ENCODE data around the gene ZBED6.
"Not testable (repeated sequence)": the region's sequence is repeated elsewhere in the genome, so short reads cannot be mapped to it uniquely, and the experiment has no call there.

Gene ZBED6

GRCh38 chr1:203778789-203779188 lies 16.6 kb upstream of the ZBED6 start:
- no peak for DNase-seq (ENCODE audit: low read depth in 2 of 2, low spot score in 1 of 2)

- no peak for DNase-seq (ENCODE audit: low read depth in 2 of 2, low spot score in 1 of 2)
Observed at GRCh38 chr1:203781962-203782361, 13.5 kb upstream of the ZBED6 start.

GRCh38 chr1:203789966-203790365 lies 5.5 kb upstream of the ZBED6 start:
- no peak for DNase-seq (ENCODE audit: low read depth in 2 of 2, low spot score in 1 of 2)

- no peak for DNase-seq (ENCODE audit: low read depth in 2 of 2, low spot score in 1 of 2)
Observed at GRCh38 chr1:203791498-203791897, 3.9 kb upstream of the ZBED6 start.

- no peak for DNase-seq (ENCODE audit: low read depth in 2 of 2, low spot score in 1 of 2)
Observed at GRCh38 chr1:203792486-203792885, 2.9 kb upstream of the ZBED6 start.

- DNase-seq (ENCODE audit: low read depth in 2 of 2, low spot score in 1 of 2): not testable (repeated sequence)
Observed at GRCh38 chr1:203793561-203793960, 1.9 kb upstream of the ZBED6 start.

GRCh38 chr1:203794764-203795440 lies 521 bp upstream of the ZBED6 start:
- DNase-seq (ENCODE audit: low read depth in 2 of 2, low spot score in 1 of 2): no peak

- no peak for DNase-seq (ENCODE audit: low read depth in 2 of 2, low spot score in 1 of 2)
Observed at GRCh38 chr1:203796236-203796605, 798 bp downstream of the ZBED6 start.

GRCh38 chr1:203797216-203797615 lies 1.8 kb downstream of the ZBED6 start:
- no peak for DNase-seq (ENCODE audit: low read depth in 2 of 2, low spot score in 1 of 2)

- DNase-seq (ENCODE audit: low read depth in 2 of 2, low spot score in 1 of 2): no peak
Observed at GRCh38 chr1:203797948-203798655, 2.7 kb downstream of the ZBED6 start.

GRCh38 chr1:203799157-203799556 lies 3.7 kb downstream of the ZBED6 start:
- no peak for DNase-seq (ENCODE audit: low read depth in 2 of 2, low spot score in 1 of 2)

- DNase-seq (ENCODE audit: low read depth in 2 of 2, low spot score in 1 of 2): no peak
Observed at GRCh38 chr1:203799971-203800370, 4.5 kb downstream of the ZBED6 start.

GRCh38 chr1:203805689-203806088 lies 10.3 kb downstream of the ZBED6 start:
- no peak for DNase-seq (ENCODE audit: low read depth in 2 of 2, low spot score in 1 of 2)

GRCh38 chr1:203807196-203807595 lies 11.8 kb downstream of the ZBED6 start:
- DNase-seq (ENCODE audit: low read depth in 2 of 2, low spot score in 1 of 2): no peak

GRCh38 chr1:203813581-203814341 lies 18.3 kb downstream of the ZBED6 start:
- DNase-seq (ENCODE audit: low read depth in 2 of 2, low spot score in 1 of 2): no peak

- no peak for DNase-seq (ENCODE audit: low read depth in 2 of 2, low spot score in 1 of 2)
Observed at GRCh38 chr1:203818399-203818798, 23.0 kb downstream of the ZBED6 start.

GRCh38 chr1:203823306-203823705 lies 27.9 kb downstream of the ZBED6 start:
- no peak for DNase-seq (ENCODE audit: low read depth in 2 of 2, low spot score in 1 of 2)

GRCh38 chr1:203826175-203826574 lies 30.8 kb downstream of the ZBED6 start:
- DNase-seq (ENCODE audit: low read depth in 2 of 2, low spot score in 1 of 2): no peak

GRCh38 chr1:203828002-203828401 lies 32.6 kb downstream of the ZBED6 start:
- no peak for DNase-seq (ENCODE audit: low read depth in 2 of 2, low spot score in 1 of 2)

- no peak for DNase-seq (ENCODE audit: low read depth in 2 of 2, low spot score in 1 of 2)
Observed at GRCh38 chr1:203828503-203828902, 33.1 kb downstream of the ZBED6 start.

- not testable (repeated sequence) for DNase-seq (ENCODE audit: low read depth in 2 of 2, low spot score in 1 of 2)
Observed at GRCh38 chr1:203829247-203829646, 33.8 kb downstream of the ZBED6 start.

GRCh38 chr1:203835476-203835875 lies 40.1 kb downstream of the ZBED6 start:
- DNase-seq (ENCODE audit: low read depth in 2 of 2, low spot score in 1 of 2): no peak
